Breast epithelium (tissue), 3 donors: ENCODE results near the gene SYNE1.

Experiments
- CTCF ChIP-seq, 3 donors: fragments of 450-650 bp; IDR thresholded peaks; one replicate each; pipeline ENCODE4 v1.5.1; 2016 to 2017; ENCODE audit warnings: antibody characterized with exemption in 3 of 3, mild to moderate bottlenecking in 3 of 3, moderate library complexity in 3 of 3
- POLR2AphosphoS5 ChIP-seq, 3 donors: sonication (generic); formaldehyde crosslinking; IDR thresholded peaks; one replicate each; pipeline ENCODE4 v1.6.1; 2017; ENCODE audit warnings: antibody characterized with exemption in 3 of 3

- TF ChIP-seq POLR2AphosphoS5 (IDR thresholded peaks at IDR 0.05) (no peak), CTCF (IDR thresholded peaks at IDR 0.05) (no peak)
These were observed 179.1 kb downstream of the SYNE1 start for GRCh38 chr6:152457949-152458624.
